ENCODE data around the gene ULK1.
"Not testable (repeated sequence)": the region's sequence is repeated elsewhere in the genome, so short reads cannot be mapped to it uniquely, and the experiment has no call there.

Gene ULK1

GRCh38 chr12:131885543-131886057 is 8.8 kb upstream of the ULK1 start:
- TF ChIP-seq, protein P1, sequence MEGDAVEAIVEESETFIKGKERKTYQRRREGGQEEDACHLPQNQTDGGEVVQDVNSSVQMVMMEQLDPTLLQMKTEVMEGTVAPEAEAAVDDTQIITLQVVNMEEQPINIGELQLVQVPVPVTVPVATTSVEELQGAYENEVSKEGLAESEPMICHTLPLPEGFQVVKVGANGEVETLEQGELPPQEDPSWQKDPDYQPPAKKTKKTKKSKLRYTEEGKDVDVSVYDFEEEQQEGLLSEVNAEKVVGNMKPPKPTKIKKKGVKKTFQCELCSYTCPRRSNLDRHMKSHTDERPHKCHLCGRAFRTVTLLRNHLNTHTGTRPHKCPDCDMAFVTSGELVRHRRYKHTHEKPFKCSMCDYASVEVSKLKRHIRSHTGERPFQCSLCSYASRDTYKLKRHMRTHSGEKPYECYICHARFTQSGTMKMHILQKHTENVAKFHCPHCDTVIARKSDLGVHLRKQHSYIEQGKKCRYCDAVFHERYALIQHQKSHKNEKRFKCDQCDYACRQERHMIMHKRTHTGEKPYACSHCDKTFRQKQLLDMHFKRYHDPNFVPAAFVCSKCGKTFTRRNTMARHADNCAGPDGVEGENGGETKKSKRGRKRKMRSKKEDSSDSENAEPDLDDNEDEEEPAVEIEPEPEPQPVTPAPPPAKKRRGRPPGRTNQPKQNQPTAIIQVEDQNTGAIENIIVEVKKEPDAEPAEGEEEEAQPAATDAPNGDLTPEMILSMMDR (IDR thresholded peaks at IDR 0.05; ENCODE audit: low read depth, low read length) = no peak
- no peak overlapping the region for H3K4me3 ChIP-seq (ENCODE audit: low read depth, low read length)

GRCh38 chr12:131891722-131892121 is 2.7 kb upstream of the ULK1 start:
- H3K4me3 ChIP-seq (ENCODE audit: low read depth, low read length) = not testable (repeated sequence)

GRCh38 chr12:131892711-131893604 is 1.5 kb upstream of the ULK1 start:
- TF ChIP-seq, protein P1 (IDR thresholded peaks at IDR 0.05; ENCODE audit: low read depth, low read length) = no peak

GRCh38 chr12:131893605-131894312 is 663 bp upstream of the ULK1 start:
- no peak overlapping the region for H3K4me3 ChIP-seq (ENCODE audit: low read depth, low read length)
- TF ChIP-seq, protein P1 (IDR thresholded peaks at IDR 0.05; ENCODE audit: low read depth, low read length) = no peak

More at GRCh38 chr12:131892711-131893604, 1.5 kb upstream of the ULK1 start:
- no peak overlapping the region for H3K4me3 ChIP-seq (ENCODE audit: low read depth, low read length)

GRCh38 chr12:131894981-131895639 is 688 bp downstream of the ULK1 start:
- TF ChIP-seq, protein P1 (IDR thresholded peaks at IDR 0.05; ENCODE audit: low read depth, low read length) = no peak
- H3K4me3 ChIP-seq (ENCODE audit: low read depth, low read length) = peak overlapping the region; percentile 68

DNA sequence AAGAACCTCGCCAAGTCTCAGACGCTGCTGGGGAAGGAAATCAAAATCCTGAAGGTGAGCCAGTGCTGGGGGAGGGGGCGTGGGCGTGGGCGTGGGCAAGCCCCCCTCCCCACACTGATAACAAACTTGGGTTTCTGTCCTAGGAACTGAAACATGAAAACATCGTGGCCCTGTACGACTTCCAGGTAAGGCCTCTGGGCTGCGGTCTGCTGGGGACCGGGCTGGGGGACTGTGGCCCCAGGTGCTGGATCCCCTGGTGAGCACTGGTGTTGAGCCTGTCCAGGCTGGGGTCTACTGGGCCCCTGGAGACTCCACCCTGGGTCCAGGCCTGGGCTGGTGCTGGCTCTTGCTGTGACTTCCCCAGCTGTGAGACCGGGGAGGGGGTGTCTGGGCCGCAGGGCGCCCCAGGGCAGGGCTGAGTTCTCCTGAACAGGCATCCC is 1.2 kb downstream of the ULK1 start:
- TF ChIP-seq, protein P1 (IDR thresholded peaks at IDR 0.05; ENCODE audit: low read depth, low read length) = no peak
- peak overlapping the region; percentile 68 for H3K4me3 ChIP-seq (ENCODE audit: low read depth, low read length)

DNA sequence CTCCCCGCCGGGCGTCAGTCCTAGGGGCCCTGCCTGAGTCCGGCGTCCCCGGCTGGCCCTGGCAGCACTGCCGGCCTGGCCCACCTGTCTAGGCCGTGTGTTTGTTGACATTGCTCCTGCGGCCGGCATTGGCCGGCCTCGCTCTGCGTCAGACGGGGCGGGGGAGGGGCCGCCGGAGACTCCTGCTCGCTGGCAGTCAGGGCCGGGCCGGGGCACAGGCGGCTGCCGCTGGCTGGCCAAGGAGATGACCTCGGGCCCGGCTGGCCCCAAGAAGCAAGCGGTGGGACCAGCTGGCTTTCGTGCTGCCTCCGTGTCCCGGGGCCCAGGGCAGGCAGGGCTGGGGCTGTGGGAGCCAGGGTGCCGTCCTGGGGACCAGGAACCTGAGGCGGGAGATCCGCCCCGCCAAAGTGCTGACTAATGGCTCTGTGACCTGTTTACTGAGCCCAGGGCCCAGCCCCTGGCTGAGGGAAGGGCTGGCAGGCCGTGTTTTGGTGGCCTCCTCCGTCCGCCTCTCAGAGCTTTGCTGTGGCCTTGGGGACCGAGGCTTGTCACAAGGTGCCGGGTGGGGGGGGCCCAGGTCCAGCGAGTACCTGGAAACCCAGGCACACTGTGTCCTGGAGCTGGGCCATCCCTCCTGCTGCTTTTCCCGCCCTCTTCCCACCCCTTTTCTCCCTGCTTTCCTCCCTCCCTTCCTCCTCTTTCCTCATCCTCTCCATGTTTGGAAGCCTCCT is 1.8 kb downstream of the ULK1 start:
- TF ChIP-seq, protein P1 (IDR thresholded peaks at IDR 0.05; ENCODE audit: low read depth, low read length) = no peak
- peak overlapping the region; percentile 68 for H3K4me3 ChIP-seq (ENCODE audit: low read depth, low read length)

All from WI38 (cell line).